ENCODE results near the gene NPHS2.

Gene NPHS2

GRCh38 chr1:179575497-179576314 is at the start of gene NPHS2:
Gene NPHS2, minus strand, starts transcription at chr1:179575948. Its CDS starts 84 bp downstream, at chr1:179575864.
- no peak for DNase-seq

GRCh38 chr1:179612361-179612760 is 36.6 kb upstream of the NPHS2 start:
- no peak for DNase-seq

GRCh38 chr1:179601093-179601492 is 25.3 kb upstream of the NPHS2 start:
- no peak for DNase-seq

- no peak for DNase-seq
These were observed 24.0 kb upstream of the NPHS2 start for GRCh38 chr1:179599623-179600249.

- no peak for DNase-seq
These were observed 22.9 kb upstream of the NPHS2 start for GRCh38 chr1:179598631-179599030.

GRCh38 chr1:179591592-179592580 is 16.1 kb upstream of the NPHS2 start, which contains the start of gene TDRD5:
Gene TDRD5, plus strand, starts transcription at chr1:179591832. Its CDS starts 784 bp downstream, at chr1:179592616.
- no peak for DNase-seq

- DNase-seq = no peak
These were observed 15.5 kb upstream of the NPHS2 start for GRCh38 chr1:179591253-179591591.

GRCh38 chr1:179590671-179591070 is 14.9 kb upstream of the NPHS2 start:
- no peak for DNase-seq

- no peak for DNase-seq
These were observed 13.8 kb upstream of the NPHS2 start for GRCh38 chr1:179589509-179589908.

GRCh38 chr1:179588425-179589024 is 12.8 kb upstream of the NPHS2 start:
- DNase-seq = no peak

GRCh38 chr1:179587336-179587735 is 11.6 kb upstream of the NPHS2 start:
- DNase-seq = no peak

GRCh38 chr1:179586107-179586823 is 10.5 kb upstream of the NPHS2 start:
- no peak for DNase-seq

- no peak for DNase-seq
These were observed 8.1 kb upstream of the NPHS2 start for GRCh38 chr1:179583771-179584320.

GRCh38 chr1:179576509-179576908 is 761 bp upstream of the NPHS2 start:
- DNase-seq = no peak

GRCh38 chr1:179558078-179558477 is 17.7 kb downstream of the NPHS2 start:
- no peak for DNase-seq

GRCh38 chr1:179554427-179554826 is 21.3 kb downstream of the NPHS2 start:
- DNase-seq = no peak

GRCh38 chr1:179550746-179551682 is 24.7 kb downstream of the NPHS2 start:
- DNase-seq = peak; percentile 77

- DNase-seq = no peak
These were observed 26.4 kb downstream of the NPHS2 start for GRCh38 chr1:179549368-179549700.

GRCh38 chr1:179548666-179549367 is 26.9 kb downstream of the NPHS2 start:
- DNase-seq = no peak

GRCh38 chr1:179547021-179547535 is 28.7 kb downstream of the NPHS2 start:
- DNase-seq = no peak

Data from NCI-H1436 treated with DMSO at 0.1 percent for 48 hours (cell line).